ENCODE data around the gene SUSD2. TPM values are rescaled to one million over a fixed set of nuclear protein-coding genes. Genes with fewer than 3 reads are reported as not detected.

SUSD2 gene
- total and polyA plus RNA-seq, 2 donors from 2014 or later, result 14.8 to 25.2 TPM

DNA sequence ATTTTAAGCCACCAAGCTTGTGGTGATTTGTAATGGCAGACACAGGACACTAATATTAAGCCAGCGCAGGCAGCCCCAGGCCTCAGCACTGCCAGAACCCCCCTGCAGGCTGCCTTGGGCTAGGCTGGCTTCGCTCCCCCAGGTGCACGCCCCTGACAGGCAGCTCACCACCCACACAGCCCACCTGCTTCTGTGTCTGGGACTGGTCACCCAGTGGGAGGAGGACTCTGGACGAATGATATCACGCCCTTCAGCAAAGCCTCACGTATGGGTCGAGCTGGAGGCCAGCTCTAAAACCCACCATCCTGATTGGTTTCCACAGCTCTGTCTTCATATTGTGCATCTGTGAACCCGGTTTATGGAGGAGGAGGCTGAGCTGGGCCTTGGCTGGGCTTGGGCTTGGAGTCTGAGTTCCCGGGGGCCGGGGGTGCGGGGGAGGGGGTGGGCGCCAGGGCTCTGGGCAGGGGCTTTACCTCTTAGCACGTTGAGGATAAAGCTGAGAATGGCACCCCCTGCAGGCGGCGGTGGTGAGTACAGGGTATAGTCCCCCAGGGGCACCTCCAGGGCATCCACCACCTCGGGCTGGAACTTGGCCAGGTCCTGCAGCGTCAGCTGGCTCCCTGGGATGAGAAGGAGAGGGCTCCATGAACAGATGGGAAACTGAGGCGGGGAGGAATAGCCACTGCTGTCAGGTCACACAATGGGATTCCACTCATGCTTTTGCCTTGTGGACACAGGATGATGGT lies 49.8 kb downstream of the SUSD2 start:
- H3K4me3 ChIP-seq (ENCODE audit: low read length in 3 of 3), result no peak overlapping the region
- no peaks in the 10 kb centered on the region for H3K4me1 ChIP-seq (ENCODE audit: control insufficient read depth in 2 of 3, insufficient read depth in 2 of 3, low read depth in 1 of 3, low read length in 3 of 3)
- TF ChIP-seq, protein P1, sequence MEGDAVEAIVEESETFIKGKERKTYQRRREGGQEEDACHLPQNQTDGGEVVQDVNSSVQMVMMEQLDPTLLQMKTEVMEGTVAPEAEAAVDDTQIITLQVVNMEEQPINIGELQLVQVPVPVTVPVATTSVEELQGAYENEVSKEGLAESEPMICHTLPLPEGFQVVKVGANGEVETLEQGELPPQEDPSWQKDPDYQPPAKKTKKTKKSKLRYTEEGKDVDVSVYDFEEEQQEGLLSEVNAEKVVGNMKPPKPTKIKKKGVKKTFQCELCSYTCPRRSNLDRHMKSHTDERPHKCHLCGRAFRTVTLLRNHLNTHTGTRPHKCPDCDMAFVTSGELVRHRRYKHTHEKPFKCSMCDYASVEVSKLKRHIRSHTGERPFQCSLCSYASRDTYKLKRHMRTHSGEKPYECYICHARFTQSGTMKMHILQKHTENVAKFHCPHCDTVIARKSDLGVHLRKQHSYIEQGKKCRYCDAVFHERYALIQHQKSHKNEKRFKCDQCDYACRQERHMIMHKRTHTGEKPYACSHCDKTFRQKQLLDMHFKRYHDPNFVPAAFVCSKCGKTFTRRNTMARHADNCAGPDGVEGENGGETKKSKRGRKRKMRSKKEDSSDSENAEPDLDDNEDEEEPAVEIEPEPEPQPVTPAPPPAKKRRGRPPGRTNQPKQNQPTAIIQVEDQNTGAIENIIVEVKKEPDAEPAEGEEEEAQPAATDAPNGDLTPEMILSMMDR (IDR thresholded peaks at IDR 0.05; ENCODE audit: borderline replicate concordance, extremely low read depth, insufficient read depth), result peak; percentile 18
- intact Hi-C loops (cut with DNase I), result no loop called here
- no peak overlapping the region for H3K27ac ChIP-seq (ENCODE audit: low read depth in 2 of 2, low read length in 2 of 2)
- DNase-seq (peak in 1 of 5 donors; percentile 80), FAIRE-seq (no peak)
- no peaks in the 10 kb centered on the region for H3K36me3 ChIP-seq (ENCODE audit: control insufficient read depth in 2 of 3, insufficient read depth in 3 of 3, low read length in 3 of 3)
- no peaks in the 10 kb centered on the region for H3K9me3 ChIP-seq (ENCODE audit: control insufficient read depth in 2 of 3, insufficient read depth in 1 of 3, low read length in 3 of 3)
- no peaks in the 10 kb centered on the region for H3K27me3 ChIP-seq (ENCODE audit: control insufficient read depth, insufficient read depth, low read length)
- H3K9ac ChIP-seq (ENCODE audit: low read length in 3 of 3), result no peak overlapping the region

DNA sequence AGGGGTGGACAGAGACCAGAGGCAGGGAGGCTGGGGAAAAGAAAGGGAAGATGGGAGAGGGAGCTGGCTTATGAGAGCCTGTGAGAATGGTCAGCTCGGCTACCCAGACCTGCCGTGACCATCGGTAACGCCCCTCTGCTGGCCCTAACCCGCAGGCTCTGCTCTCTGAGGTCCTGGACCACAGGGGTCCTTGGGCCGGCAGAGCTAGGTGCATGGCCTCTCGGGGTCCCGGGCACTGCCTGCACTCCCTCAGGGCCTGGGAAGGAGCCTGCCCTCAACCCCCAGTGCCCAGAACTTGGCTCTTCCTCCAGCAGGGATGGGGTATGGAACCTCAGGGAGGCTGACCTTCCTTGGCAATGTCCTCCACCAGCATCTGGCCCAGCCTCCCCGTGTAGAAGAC lies 50.4 kb downstream of the SUSD2 start:
- Histone ChIP-seq H3K9me3 (ENCODE audit: control insufficient read depth in 2 of 3, insufficient read depth in 1 of 3, low read length in 3 of 3) (no peaks in the 10 kb centered on the region), H3K27ac (ENCODE audit: low read depth in 2 of 2, low read length in 2 of 2) (no peak overlapping the region), H3K4me1 (ENCODE audit: control insufficient read depth in 2 of 3, insufficient read depth in 2 of 3, low read depth in 1 of 3, low read length in 3 of 3) (no peaks in the 10 kb centered on the region), H3K9ac (ENCODE audit: low read length in 3 of 3) (no peak overlapping the region), H3K4me3 (ENCODE audit: low read length in 3 of 3) (no peak overlapping the region), H3K27me3 (ENCODE audit: control insufficient read depth, insufficient read depth, low read length) (no peaks in the 10 kb centered on the region), H3K36me3 (ENCODE audit: control insufficient read depth in 2 of 3, insufficient read depth in 3 of 3, low read length in 3 of 3) (no peaks in the 10 kb centered on the region)
- FAIRE-seq, result no peak
- intact Hi-C loops (cut with DNase I), result no loop called here
- TF ChIP-seq, protein P1 (IDR thresholded peaks at IDR 0.05; ENCODE audit: borderline replicate concordance, extremely low read depth, insufficient read depth), result no peak
- no peak for DNase-seq

DNA sequence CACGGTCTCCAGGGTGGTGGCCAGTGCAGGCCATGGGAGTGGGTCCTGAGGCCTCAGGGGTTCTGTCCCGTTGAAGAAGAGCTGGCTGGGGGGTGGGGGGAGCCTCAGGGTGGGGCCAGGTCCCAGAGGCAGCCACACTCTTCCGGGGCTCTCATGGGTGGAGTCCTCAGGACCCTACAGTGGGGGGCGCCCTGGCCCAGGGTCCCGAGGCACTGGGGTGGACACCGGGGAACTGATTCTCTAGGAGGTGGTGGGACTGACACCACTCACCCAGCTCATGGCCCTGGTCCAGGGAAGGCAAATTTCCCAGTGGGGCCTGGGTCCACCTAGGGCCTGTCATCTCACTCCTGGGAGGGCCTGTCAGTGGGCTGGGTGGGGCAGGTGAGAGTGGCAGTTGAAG lies 50.8 kb downstream of the SUSD2 start:
- Histone ChIP-seq H3K4me1 (ENCODE audit: control insufficient read depth in 2 of 3, insufficient read depth in 2 of 3, low read depth in 1 of 3, low read length in 3 of 3) (no peaks in the 10 kb centered on the region), H3K9me3 (ENCODE audit: control insufficient read depth in 2 of 3, insufficient read depth in 1 of 3, low read length in 3 of 3) (no peaks in the 10 kb centered on the region), H3K27ac (ENCODE audit: low read depth in 2 of 2, low read length in 2 of 2) (no peak overlapping the region), H3K27me3 (ENCODE audit: control insufficient read depth, insufficient read depth, low read length) (no peaks in the 10 kb centered on the region), H3K4me3 (ENCODE audit: low read length in 3 of 3) (no peak overlapping the region), H3K36me3 (ENCODE audit: control insufficient read depth in 2 of 3, insufficient read depth in 3 of 3, low read length in 3 of 3) (no peaks in the 10 kb centered on the region), H3K9ac (ENCODE audit: low read length in 3 of 3) (no peak overlapping the region)
- FAIRE-seq (no peak), DNase-seq (peak in 1 of 5 donors; percentile 66)
- TF ChIP-seq, protein P1 (IDR thresholded peaks at IDR 0.05; ENCODE audit: borderline replicate concordance, extremely low read depth, insufficient read depth), result no peak
- intact Hi-C loops (cut with DNase I), result no loop called here

Measured in kidney (tissue), 14 donors.